ENCODE data around the gene NLGN4X.

The NLGN4X gene

DNA sequence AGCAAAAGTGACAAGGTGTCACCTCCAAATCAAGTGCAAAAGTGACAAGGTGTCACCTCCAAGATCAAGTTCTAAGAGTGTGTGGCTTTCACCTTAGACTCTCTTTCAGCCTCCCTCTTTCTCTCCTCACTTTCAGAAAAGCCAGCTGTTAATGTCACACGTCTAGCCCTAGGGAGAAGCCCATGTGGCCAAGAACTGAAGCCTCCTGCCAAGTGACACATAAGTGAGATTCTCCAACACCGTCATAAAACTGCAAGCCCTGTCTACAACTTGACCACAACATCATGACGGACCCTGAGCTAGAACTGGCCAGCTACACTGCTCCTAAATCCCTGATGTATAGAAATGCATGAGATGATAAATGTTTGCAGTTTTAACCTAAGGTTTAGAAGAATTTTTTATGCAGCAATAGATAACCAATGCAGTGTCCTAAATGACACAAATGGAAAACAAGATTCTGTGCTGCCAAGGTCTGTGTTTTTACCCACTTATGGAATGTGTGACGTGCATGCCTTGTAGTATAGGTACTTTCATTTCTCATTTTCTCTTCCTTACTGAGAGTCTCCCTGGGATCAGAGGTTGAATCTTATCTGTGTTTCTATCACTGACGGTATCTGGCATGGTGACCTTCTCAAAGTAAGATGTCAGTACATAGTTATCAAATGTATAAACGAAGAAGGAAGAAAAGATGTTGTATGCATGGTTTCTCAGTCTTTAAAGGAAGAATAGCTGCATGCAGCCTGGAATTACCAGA is 25.0 kb downstream of the NLGN4X start:
- Mint-ChIP-seq H3K9me3 (no peaks in the 10 kb centered on the region), H3K27ac (no peak overlapping the region), H3K4me3 (no peak overlapping the region), H3K36me3 (ENCODE audit: insufficient read depth) (no peaks in the 10 kb centered on the region), H3K27me3 (no peaks in the 10 kb centered on the region), H3K4me1 (ENCODE audit: low read depth in 2 of 2) (no peaks in the 10 kb centered on the region)
- DNase-seq (no peak), ATAC-seq (replicated peaks) (no peak)

DNA sequence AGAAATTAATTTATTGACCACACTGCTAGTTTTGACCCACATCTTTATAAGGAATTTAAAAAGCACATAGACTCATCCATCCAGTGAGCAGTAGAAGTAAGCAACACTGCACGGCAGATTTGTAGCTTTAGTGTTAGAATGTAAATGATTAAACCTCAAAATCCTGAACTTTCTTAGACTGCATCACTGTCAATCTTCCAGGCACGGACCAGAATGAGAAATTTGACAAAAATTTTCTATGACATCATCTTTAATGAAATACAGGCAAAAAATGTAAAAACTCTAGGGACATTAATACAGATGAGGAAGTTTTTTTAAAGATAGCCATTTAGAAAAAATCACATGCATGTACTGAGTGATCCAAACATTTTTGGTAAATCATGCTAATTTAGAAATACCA is 29.2 kb downstream of the NLGN4X start:
- no peak overlapping the region for H3K4me3 Mint-ChIP-seq
- H3K9me3 Mint-ChIP-seq: no peaks in the 10 kb centered on the region
- DNase-seq (no peak), ATAC-seq (replicated peaks) (no peak)
- H3K4me1 Mint-ChIP-seq (ENCODE audit: low read depth in 2 of 2): no peaks in the 10 kb centered on the region
- H3K36me3 Mint-ChIP-seq (ENCODE audit: insufficient read depth): no peaks in the 10 kb centered on the region
- no peaks in the 10 kb centered on the region for H3K27me3 Mint-ChIP-seq
- H3K27ac Mint-ChIP-seq: no peak overlapping the region

- Mint-ChIP-seq H3K9me3 (peaks cover 0 to 2% of the 10 kb centered on the region in 2 donors), H3K36me3 (ENCODE audit: insufficient read depth) (no peaks in the 10 kb centered on the region), H3K4me3 (no peak overlapping the region), H3K27me3 (no peaks in the 10 kb centered on the region), H3K27ac (no peak overlapping the region), H3K4me1 (ENCODE audit: low read depth in 2 of 2) (no peaks in the 10 kb centered on the region)
- no peak for DNase-seq
- ATAC-seq (replicated peaks): no peak
Measured at GRCh38 chrX:6187256-6187655, 41.4 kb downstream of the NLGN4X start.

- Mint-ChIP-seq H3K27me3 (no peaks in the 10 kb centered on the region), H3K4me3 (no peak overlapping the region), H3K27ac (no peak overlapping the region), H3K4me1 (ENCODE audit: low read depth in 2 of 2) (no peaks in the 10 kb centered on the region), H3K9me3 (peaks cover 2 to 10% of the 10 kb centered on the region in 2 donors), H3K36me3 (ENCODE audit: insufficient read depth) (no peaks in the 10 kb centered on the region)
- DNase-seq (no peak), ATAC-seq (replicated peaks) (no peak)
Measured at GRCh38 chrX:6184900-6185515, 43.7 kb downstream of the NLGN4X start.

DNA sequence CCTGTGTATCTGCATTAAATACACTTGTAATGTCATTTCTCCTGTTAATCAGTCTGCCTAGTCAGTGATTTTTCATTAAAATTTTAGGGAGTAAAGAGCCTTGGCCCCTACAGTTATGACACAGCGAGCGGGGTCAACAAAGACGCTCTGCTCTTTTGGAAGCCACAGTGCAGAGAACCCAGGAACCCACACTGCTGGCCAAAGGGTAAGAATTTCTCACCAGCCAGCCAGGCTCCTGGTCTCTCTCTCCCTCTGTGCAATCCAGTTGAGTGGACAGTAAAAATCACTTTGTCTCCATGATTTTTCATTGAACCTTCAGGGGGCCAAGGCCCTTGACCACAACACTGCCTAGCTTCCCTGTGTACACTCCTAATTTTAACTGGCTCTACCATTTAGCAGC is 52.8 kb downstream of the NLGN4X start:
- peaks cover 10 to 15% of the 10 kb centered on the region in 2 donors for H3K9me3 Mint-ChIP-seq
- no peak overlapping the region for H3K4me3 Mint-ChIP-seq
- ATAC-seq (replicated peaks) (no peak), DNase-seq (no peak)
- no peaks in the 10 kb centered on the region for H3K4me1 Mint-ChIP-seq (ENCODE audit: low read depth in 2 of 2)
- no peaks in the 10 kb centered on the region for H3K36me3 Mint-ChIP-seq (ENCODE audit: insufficient read depth)
- no peak overlapping the region for H3K27ac Mint-ChIP-seq
- H3K27me3 Mint-ChIP-seq: no peaks in the 10 kb centered on the region

GRCh38 chrX:6170424-6170823 is 58.2 kb downstream of the NLGN4X start:
- no peak for ATAC-seq (replicated peaks)
- no peak overlapping the region for H3K4me3 Mint-ChIP-seq
- no peaks in the 10 kb centered on the region for H3K27me3 Mint-ChIP-seq
- no peak for DNase-seq
- no peak overlapping the region for H3K27ac Mint-ChIP-seq
- no peaks in the 10 kb centered on the region for H3K36me3 Mint-ChIP-seq (ENCODE audit: insufficient read depth)
- peaks cover 5 to 15% of the 10 kb centered on the region in 2 donors for H3K9me3 Mint-ChIP-seq
- no peaks in the 10 kb centered on the region for H3K4me1 Mint-ChIP-seq (ENCODE audit: low read depth in 2 of 2)

DNA sequence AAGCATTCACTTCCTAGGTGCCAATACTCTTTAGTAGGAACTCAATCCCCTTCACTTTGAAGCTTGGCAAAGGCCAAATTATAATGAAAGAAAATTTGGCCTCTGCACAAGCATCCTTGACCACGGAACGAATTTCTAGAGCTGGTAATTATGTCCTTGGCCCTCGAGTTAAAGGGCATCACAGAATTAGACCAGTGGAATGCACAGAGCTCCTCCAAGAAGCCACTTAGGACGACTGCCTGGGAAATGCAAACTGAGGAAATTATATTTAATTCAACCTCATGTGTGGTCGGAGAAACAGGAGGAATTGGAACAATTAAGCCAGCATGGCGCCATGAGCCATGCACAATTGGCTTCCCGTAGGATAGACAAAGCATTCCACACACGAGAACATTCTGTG is 59.3 kb downstream of the NLGN4X start:
- DNase-seq (no peak), ATAC-seq (replicated peaks) (no peak)
- Mint-ChIP-seq H3K27ac (no peak overlapping the region), H3K9me3 (peaks cover 5 to 15% of the 10 kb centered on the region in 2 donors), H3K27me3 (no peaks in the 10 kb centered on the region), H3K4me1 (ENCODE audit: low read depth in 2 of 2) (no peaks in the 10 kb centered on the region), H3K36me3 (ENCODE audit: insufficient read depth) (no peaks in the 10 kb centered on the region), H3K4me3 (no peak overlapping the region)

DNA sequence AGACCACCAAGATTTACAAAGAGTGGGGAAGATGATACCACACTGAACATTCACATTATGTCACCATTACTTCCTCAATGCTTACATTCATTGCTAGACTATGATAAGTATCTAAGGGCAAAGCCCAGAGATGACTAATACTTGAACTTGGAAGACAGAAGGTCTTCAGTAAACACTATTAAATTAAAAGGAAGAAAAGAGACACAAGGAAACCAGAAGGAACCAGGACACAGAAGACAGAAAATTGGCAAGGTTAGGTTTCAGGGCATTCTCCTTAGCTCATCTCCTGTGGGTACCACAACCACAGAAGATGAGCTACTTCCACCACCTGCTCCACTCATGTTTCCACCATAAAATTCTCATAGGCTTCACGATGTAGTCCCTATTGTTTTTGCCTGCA is 64.9 kb downstream of the NLGN4X start:
- DNase-seq (no peak), ATAC-seq (replicated peaks) (no peak)
- Mint-ChIP-seq H3K36me3 (ENCODE audit: insufficient read depth) (no peaks in the 10 kb centered on the region), H3K4me3 (no peak overlapping the region), H3K27ac (no peak overlapping the region), H3K4me1 (ENCODE audit: low read depth in 2 of 2) (no peaks in the 10 kb centered on the region), H3K27me3 (no peaks in the 10 kb centered on the region), H3K9me3 (peaks cover 0 to 2% of the 10 kb centered on the region in 2 donors)

GRCh38 chrX:6159468-6159867 is 69.2 kb downstream of the NLGN4X start:
- no peak overlapping the region for H3K4me3 Mint-ChIP-seq
- no peak overlapping the region for H3K27ac Mint-ChIP-seq
- H3K27me3 Mint-ChIP-seq: no peaks in the 10 kb centered on the region
- ATAC-seq (replicated peaks): no peak
- H3K9me3 Mint-ChIP-seq: peaks cover 0 to 2% of the 10 kb centered on the region in 2 donors
- no peaks in the 10 kb centered on the region for H3K36me3 Mint-ChIP-seq (ENCODE audit: insufficient read depth)
- no peak for DNase-seq
- no peaks in the 10 kb centered on the region for H3K4me1 Mint-ChIP-seq (ENCODE audit: low read depth in 2 of 2)

- H3K27ac Mint-ChIP-seq: no peak overlapping the region
- H3K9me3 Mint-ChIP-seq: peaks cover 0 to 5% of the 10 kb centered on the region in 2 donors
Measured at GRCh38 chrX:6151971-6152370, 76.7 kb downstream of the NLGN4X start.

GRCh38 chrX:6149060-6149872 is 79.4 kb downstream of the NLGN4X start:
- Mint-ChIP-seq H3K27ac (no peak overlapping the region), H3K9me3 (peaks cover 0 to 5% of the 10 kb centered on the region in 2 donors), H3K4me3 (no peak overlapping the region), H3K36me3 (ENCODE audit: insufficient read depth) (no peaks in the 10 kb centered on the region), H3K27me3 (no peaks in the 10 kb centered on the region), H3K4me1 (ENCODE audit: low read depth in 2 of 2) (no peaks in the 10 kb centered on the region)
- ATAC-seq (replicated peaks) (no peak), DNase-seq (no peak)

More at GRCh38 chrX:6151971-6152370, 76.7 kb downstream of the NLGN4X start:
- ATAC-seq (replicated peaks) (no peak), DNase-seq (no peak)
- H3K36me3 Mint-ChIP-seq (ENCODE audit: insufficient read depth): no peaks in the 10 kb centered on the region
- H3K4me3 Mint-ChIP-seq: no peak overlapping the region
- H3K27me3 Mint-ChIP-seq: no peaks in the 10 kb centered on the region
- no peaks in the 10 kb centered on the region for H3K4me1 Mint-ChIP-seq (ENCODE audit: low read depth in 2 of 2)

- DNase-seq (no peak), ATAC-seq (replicated peaks) (no peak)
- no peak overlapping the region for H3K4me3 Mint-ChIP-seq
- H3K4me1 Mint-ChIP-seq (ENCODE audit: low read depth in 2 of 2): no peaks in the 10 kb centered on the region
- H3K27me3 Mint-ChIP-seq: no peaks in the 10 kb centered on the region
- no peak overlapping the region for H3K27ac Mint-ChIP-seq
- no peaks in the 10 kb centered on the region for H3K9me3 Mint-ChIP-seq
- no peaks in the 10 kb centered on the region for H3K36me3 Mint-ChIP-seq (ENCODE audit: insufficient read depth)
Measured at GRCh38 chrX:6134255-6134654, 94.4 kb downstream of the NLGN4X start.

- Mint-ChIP-seq H3K36me3 (ENCODE audit: insufficient read depth) (no peaks in the 10 kb centered on the region), H3K4me1 (ENCODE audit: low read depth in 2 of 2) (no peaks in the 10 kb centered on the region), H3K27ac (no peak overlapping the region), H3K27me3 (no peaks in the 10 kb centered on the region), H3K4me3 (no peak overlapping the region), H3K9me3 (no peaks in the 10 kb centered on the region)
- ATAC-seq (replicated peaks) (no peak), DNase-seq (no peak)
Measured at GRCh38 chrX:6132970-6133369, 95.7 kb downstream of the NLGN4X start.

- H3K4me3 Mint-ChIP-seq: no peak overlapping the region
- no peaks in the 10 kb centered on the region for H3K4me1 Mint-ChIP-seq (ENCODE audit: low read depth in 2 of 2)
- no peaks in the 10 kb centered on the region for H3K9me3 Mint-ChIP-seq
- no peak for ATAC-seq (replicated peaks)
- DNase-seq: no peak
- H3K27me3 Mint-ChIP-seq: no peaks in the 10 kb centered on the region
- no peaks in the 10 kb centered on the region for H3K36me3 Mint-ChIP-seq (ENCODE audit: insufficient read depth)
- no peak overlapping the region for H3K27ac Mint-ChIP-seq
Measured at GRCh38 chrX:6131287-6131686, 97.4 kb downstream of the NLGN4X start.
